ENCODE data around the gene IFRD2.

GRCh38 chr3:50334339-50335075 lies 42.3 kb upstream of the IFRD2 start:
- TF ChIP-seq POLR2A (IDR thresholded peaks at IDR 0.05; ENCODE audit: extremely low read depth, insufficient read length): no peak
- no peak for TF ChIP-seq CTCF (IDR thresholded peaks at IDR 0.05; ENCODE audit: low read depth, low read length)
- TF ChIP-seq MAX (IDR thresholded peaks at IDR 0.05; ENCODE audit: low read depth, low read length): no peak
- no peak for TF ChIP-seq MYC (IDR thresholded peaks at IDR 0.05; ENCODE audit: low read depth, low read length)
